ENCODE measurements around the gene COL4A6. TPM values are rescaled to one million over a fixed set of nuclear protein-coding genes. Genes with fewer than 3 reads are reported as not detected.

The COL4A6 gene
- total and polyA plus RNA-seq, 10 donors = 0.15 to 4.8 (median 0.84) TPM

DNA sequence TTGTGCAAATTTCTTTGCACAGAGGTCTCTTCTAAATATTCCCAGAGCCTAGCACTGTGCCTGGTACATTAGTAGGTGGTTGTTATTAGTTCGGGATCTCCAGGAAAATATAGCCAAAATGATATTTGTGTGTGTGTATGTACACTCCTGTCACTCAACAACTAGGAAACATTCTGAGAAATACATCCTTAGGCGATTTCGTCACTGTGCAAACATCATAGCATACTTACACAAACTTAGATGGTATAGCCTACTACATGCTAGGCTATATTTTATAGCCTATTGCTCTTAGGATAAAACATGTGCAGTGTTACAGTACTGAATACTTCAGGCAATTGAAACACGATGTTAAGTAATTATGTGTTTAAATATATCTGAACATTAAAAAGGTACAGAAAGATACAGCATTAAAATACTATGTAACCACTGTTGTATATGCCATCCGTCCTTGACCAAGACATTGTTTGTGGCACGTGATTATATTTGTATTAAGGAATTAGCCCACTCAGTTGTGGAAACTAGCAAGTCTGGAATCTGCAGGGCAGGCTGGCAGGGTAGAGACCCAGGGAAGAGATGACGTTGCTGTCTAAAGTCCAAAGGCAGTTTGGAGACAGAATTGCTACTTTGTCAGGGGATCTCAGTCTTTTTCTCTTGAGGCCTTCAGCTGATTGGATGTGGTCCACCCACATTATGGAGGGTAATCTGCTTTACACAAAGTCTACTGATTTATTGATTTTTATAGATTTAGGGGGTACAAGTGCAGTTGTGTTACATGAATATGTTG lies 106.9 kb downstream of the COL4A6 start:
- no peaks in the 10 kb centered on the region for H3K4me1 ChIP-seq
- no peak overlapping the region for H3K4me3 ChIP-seq
- H3K27ac ChIP-seq = no peak overlapping the region
- TF ChIP-seq, protein P1, sequence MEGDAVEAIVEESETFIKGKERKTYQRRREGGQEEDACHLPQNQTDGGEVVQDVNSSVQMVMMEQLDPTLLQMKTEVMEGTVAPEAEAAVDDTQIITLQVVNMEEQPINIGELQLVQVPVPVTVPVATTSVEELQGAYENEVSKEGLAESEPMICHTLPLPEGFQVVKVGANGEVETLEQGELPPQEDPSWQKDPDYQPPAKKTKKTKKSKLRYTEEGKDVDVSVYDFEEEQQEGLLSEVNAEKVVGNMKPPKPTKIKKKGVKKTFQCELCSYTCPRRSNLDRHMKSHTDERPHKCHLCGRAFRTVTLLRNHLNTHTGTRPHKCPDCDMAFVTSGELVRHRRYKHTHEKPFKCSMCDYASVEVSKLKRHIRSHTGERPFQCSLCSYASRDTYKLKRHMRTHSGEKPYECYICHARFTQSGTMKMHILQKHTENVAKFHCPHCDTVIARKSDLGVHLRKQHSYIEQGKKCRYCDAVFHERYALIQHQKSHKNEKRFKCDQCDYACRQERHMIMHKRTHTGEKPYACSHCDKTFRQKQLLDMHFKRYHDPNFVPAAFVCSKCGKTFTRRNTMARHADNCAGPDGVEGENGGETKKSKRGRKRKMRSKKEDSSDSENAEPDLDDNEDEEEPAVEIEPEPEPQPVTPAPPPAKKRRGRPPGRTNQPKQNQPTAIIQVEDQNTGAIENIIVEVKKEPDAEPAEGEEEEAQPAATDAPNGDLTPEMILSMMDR (IDR thresholded peaks at IDR 0.05 in 8 of 11, conservative IDR thresholded peaks at IDR 0.05 in 3 of 11) = no peak
- TF ChIP-seq POLR2A (IDR thresholded peaks at IDR 0.05) = no peak
- WGBS, 5 donors = 62 to 92% (median 79%) methylated on average over 7 of the region's 7 CpGs
- no peaks in the 10 kb centered on the region for H3K9me3 ChIP-seq
- H3K36me3 ChIP-seq = no peaks in the 10 kb centered on the region
- no peak for DNase-seq
- peaks cover 0 to 10% (median 0%) of the 10 kb centered on the region in 7 donors for H3K27me3 ChIP-seq (replicated peaks in 1 of 7)
- intact Hi-C loops (cut with DNase I; ENCODE audit: low total_unique reads) = no loop called here

DNA sequence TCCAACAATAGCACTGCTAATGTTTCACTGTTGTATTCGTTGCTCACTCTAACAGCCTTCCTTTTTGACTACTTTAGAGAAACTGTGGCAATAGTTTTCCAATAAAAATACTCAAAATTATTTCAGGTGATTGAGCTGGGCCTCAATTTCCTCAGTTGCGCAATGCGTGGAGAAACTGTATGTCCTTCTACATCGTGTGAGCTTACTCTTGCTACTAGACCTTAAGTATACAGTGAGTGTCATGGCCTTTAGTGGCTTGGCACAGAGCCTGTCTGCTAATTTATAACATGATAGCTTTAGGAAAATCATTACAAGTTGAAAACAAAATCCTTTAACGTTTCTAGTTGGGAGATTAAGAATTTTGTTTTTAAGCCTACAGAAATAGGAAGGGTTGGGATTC lies 114.5 kb downstream of the COL4A6 start:
- no peak overlapping the region for H3K4me3 ChIP-seq
- no peaks in the 10 kb centered on the region for H3K36me3 ChIP-seq
- H3K27ac ChIP-seq = no peak overlapping the region
- H3K9me3 ChIP-seq = no peaks in the 10 kb centered on the region
- H3K4me1 ChIP-seq = no peaks in the 10 kb centered on the region
- intact Hi-C loops (cut with DNase I; ENCODE audit: low total_unique reads) = no loop called here
- peaks cover 0 to 5% (median 0%) of the 10 kb centered on the region in 7 donors for H3K27me3 ChIP-seq (replicated peaks in 1 of 7)
- DNase-seq = no peak
- TF ChIP-seq, protein P1 (IDR thresholded peaks at IDR 0.05 in 8 of 11, conservative IDR thresholded peaks at IDR 0.05 in 3 of 11) = no peak
- no peak for TF ChIP-seq POLR2AphosphoS5 (IDR thresholded peaks at IDR 0.05)
- TF ChIP-seq POLR2A (IDR thresholded peaks at IDR 0.05) = no peak
- WGBS, 5 donors = 55 to 79% (median 66%) methylated on average over 5 of the region's 5 CpGs

DNA sequence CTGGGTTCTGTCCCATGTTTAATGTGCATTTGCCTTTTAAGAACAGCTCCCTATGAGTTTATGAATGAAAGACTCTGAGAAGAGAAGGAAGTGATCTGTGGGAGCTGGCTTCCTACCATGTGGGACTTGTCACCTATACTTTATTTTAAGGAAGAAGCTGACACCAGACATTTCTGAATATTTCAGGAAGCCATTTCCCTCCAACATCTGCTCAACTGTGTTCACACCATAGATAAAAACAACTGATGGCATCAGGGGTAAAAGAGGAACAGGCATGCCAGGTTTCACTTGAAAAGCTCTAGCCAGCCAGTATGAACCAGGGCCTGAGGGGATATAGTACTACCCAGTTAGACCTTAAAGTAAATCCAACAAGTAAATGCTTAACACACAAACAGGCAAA lies 116.0 kb downstream of the COL4A6 start:
- H3K27ac ChIP-seq = no peak overlapping the region
- H3K36me3 ChIP-seq = no peaks in the 10 kb centered on the region
- H3K4me3 ChIP-seq = no peak overlapping the region
- H3K27me3 ChIP-seq (replicated peaks in 1 of 7) = peaks cover 0 to 5% (median 0%) of the 10 kb centered on the region in 7 donors
- H3K4me1 ChIP-seq = no peaks in the 10 kb centered on the region
- intact Hi-C loops (cut with DNase I; ENCODE audit: low total_unique reads) = no loop called here
- H3K9me3 ChIP-seq = no peaks in the 10 kb centered on the region
- DNase-seq = no peak
- TF ChIP-seq POLR2A (IDR thresholded peaks at IDR 0.05) (no peak), POLR2AphosphoS5 (IDR thresholded peaks at IDR 0.05) (no peak)
- TF ChIP-seq, protein P1 (IDR thresholded peaks at IDR 0.05 in 8 of 11, conservative IDR thresholded peaks at IDR 0.05 in 3 of 11) = no peak

DNA sequence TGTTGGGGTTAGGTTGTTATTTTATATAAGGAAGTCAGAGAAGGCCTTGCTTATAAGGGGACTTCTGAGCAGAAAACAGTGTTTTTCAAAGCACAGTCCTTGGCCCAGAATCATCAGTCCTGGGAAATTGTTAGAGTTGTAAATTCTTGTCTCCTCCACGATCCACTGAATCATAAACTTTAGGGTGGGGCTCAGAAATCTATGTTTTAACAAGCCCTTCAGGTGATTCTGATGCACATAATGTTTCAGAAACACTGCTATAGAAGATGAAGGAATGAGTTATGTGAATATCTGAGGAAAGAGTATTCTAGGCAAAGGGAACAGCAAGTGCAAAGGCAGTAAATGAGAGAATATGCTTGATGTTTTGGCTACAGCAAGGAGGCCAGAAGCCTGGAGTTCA lies 121.8 kb downstream of the COL4A6 start:
- 42 to 68% (median 51%) methylated on average over 1 of the region's 1 CpG for WGBS, 5 donors
- intact Hi-C loops (cut with DNase I; ENCODE audit: low total_unique reads) = no loop called here
- no peaks in the 10 kb centered on the region for H3K36me3 ChIP-seq
- H3K27me3 ChIP-seq (replicated peaks in 1 of 7) = peaks cover 0 to 3% (median 0%) of the 10 kb centered on the region in 7 donors
- no peaks in the 10 kb centered on the region for H3K4me1 ChIP-seq
- TF ChIP-seq, protein P1 (IDR thresholded peaks at IDR 0.05 in 8 of 11, conservative IDR thresholded peaks at IDR 0.05 in 3 of 11) = no peak
- TF ChIP-seq POLR2A (IDR thresholded peaks at IDR 0.05) = no peak
- TF ChIP-seq POLR2AphosphoS5 (IDR thresholded peaks at IDR 0.05) = no peak
- no peak overlapping the region for H3K27ac ChIP-seq
- H3K4me3 ChIP-seq = no peak overlapping the region
- H3K9me3 ChIP-seq = no peaks in the 10 kb centered on the region
- DNase-seq = no peak
